Frontal cortex (tissue), 4 donors: ENCODE measurements around the gene GPD1. TPM values are rescaled to one million over a fixed set of nuclear protein-coding genes. Genes with fewer than 3 reads are reported as not detected.
A peak's percentile ranks its signal among the peaks of the same experiment; 100 is the strongest.

Experiments
- DNase-seq, 2 donors: peaks; one replicate each; pipeline ENCODE4 v3.0.0; 2012; ENCODE audit warnings: low spot score in 2 of 2
- FAIRE-seq: peaks from 2 replicates; lab custom pipeline; 2012; peaks lifted over from hg19 to GRCh38; lab: Jason Lieb, UNC
- total RNA-seq: library from RNA; depleted of rRNA; stranded (reverse); fragments of >200 nt; gene quantifications from one replicate; pipeline ENCODE4 v1.2.3, GENCODE V29; 2014
- donor health status: control.
- donor health status: control.
- donor health status: control.

GPD1 gene
- total RNA-seq, 1 donor from 2014 or later = 9.4 TPM

DNA sequence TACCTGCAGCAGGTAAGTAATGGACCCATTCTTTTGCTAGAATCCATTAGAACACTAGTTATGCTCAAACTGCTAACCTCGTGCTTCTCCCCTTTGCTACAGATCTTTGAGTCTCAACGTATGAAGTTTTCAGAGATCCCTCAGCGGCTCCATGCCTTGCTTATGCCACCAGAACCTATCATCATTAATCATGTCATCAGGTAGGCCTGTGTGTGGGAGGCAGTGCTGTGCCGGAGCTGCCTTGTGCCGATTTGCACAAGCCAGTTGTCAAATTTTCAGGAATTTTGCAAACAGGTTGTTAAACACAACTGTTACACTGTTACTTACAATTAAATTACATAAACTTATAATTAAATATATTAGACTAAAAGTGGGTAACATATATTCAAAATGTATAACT, 13.4 kb upstream of the GPD1 start:
- FAIRE-seq (no peak), DNase-seq (no peak)

DNA sequence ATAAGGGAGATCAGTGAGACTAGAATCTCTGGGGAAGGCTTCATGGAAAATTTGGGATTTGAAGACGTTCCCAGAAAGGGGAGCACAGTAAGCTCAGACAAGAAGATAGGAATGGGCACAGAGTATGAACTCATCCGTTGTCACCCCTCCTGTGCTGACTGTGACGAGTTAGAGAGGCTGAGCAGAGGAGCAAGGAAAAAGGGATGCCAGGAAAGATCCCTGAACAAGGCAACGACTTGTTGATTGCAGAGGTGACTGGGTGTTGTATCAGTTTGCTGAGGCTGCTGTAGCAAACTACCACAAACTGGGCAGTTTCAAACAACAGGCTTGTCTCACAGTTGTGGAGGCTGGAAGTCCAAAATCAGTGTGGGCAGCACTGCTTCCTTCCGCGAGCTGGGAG, 5.9 kb upstream of the GPD1 start:
- no peak for DNase-seq
- no peak for FAIRE-seq

DNA sequence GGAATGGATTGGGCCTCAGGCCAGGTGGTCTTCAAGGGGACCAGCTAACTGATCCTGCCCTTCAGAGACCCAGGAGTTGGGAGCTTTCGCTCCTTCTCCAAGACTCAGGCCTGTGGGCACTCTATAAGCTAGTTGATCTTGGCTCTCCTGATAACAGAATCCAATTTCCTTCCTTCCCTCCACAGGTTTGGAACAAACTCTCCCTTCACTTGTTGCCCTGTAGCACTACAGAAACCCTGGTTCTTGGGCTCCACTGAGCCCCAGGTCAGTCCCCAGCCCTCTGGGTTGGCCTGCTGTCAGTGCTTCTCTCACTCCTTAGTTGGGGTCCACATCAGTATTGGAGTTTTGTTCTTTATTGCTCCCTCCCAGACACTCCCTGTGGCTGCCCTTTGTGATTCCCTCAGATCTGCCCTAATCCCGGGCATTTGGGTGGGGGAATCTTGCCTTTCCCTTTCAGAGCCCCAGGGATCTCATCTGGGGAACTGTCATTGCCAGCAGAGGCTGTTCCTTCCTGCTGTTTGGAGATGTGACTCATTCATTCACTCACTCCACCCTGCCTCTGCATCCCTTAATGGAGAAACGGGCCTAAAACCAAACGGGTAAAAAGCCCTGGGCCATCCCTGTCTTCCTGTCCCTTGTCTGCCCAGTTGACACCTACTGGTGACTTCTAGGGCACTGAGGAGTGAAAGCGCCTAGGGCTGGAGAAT, 4.4 kb upstream of the GPD1 start:
- FAIRE-seq (no peak), DNase-seq (no peak)

DNA sequence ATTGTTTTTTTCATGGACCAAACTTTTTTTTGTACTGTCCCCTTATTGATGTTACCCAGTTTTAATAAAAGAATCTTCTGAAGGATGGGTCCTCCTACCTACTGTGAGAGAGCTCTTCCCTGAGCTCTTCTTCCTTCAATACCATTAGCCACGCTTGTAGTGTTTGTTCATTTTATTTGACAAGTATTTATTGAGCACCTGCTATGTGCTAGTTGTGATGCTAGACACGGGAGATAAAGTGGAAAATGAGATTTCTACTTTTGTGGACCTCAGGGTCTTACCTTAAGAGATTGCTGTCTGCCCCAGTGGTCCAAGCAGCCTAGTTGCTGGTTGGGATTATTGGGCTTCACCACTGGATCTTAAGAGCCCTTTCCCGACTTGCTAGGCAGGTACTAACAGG, 3.2 kb upstream of the GPD1 start:
- DNase-seq (no peak), FAIRE-seq (no peak)

DNA sequence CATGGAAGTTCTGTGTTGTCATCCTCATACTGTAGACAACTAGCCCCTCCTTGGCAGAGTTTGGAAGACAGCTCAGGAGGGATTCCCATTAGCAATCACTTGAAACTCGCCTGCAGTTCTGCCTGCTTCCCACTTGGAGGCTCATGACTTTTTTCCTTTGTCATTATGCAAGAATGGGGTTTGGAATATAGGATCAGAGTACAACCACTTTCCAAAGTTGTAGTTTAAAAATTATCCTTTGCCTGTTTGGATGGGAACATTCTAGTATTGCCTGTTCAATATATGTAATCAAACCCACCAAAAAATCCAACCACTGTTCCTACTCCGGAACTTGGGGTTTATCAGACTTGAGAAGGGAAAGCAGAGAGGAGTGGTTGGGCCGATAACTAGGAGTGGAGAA, 2.1 kb upstream of the GPD1 start:
- FAIRE-seq (no peak), DNase-seq (no peak)

DNA sequence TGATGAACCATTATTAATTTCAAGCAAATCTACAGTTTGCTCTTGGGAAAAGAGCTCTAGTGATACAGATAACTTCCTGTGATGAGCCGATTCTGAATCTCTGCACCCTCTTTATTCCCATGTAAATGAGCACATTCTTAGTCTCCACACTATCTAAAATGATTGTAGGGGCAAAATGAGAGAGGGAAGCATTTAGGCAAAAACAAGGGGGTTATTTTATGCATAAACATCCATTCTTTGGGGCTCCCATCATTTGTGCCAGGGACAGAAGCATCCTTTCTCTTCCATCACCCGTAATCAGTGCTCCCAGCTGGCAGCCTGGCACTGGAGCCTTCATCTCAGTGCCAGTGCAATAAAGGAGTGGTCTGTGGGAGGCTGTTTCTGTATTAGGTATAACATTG, 1.7 kb upstream of the GPD1 start:
- DNase-seq (no peak), FAIRE-seq (no peak)

DNA sequence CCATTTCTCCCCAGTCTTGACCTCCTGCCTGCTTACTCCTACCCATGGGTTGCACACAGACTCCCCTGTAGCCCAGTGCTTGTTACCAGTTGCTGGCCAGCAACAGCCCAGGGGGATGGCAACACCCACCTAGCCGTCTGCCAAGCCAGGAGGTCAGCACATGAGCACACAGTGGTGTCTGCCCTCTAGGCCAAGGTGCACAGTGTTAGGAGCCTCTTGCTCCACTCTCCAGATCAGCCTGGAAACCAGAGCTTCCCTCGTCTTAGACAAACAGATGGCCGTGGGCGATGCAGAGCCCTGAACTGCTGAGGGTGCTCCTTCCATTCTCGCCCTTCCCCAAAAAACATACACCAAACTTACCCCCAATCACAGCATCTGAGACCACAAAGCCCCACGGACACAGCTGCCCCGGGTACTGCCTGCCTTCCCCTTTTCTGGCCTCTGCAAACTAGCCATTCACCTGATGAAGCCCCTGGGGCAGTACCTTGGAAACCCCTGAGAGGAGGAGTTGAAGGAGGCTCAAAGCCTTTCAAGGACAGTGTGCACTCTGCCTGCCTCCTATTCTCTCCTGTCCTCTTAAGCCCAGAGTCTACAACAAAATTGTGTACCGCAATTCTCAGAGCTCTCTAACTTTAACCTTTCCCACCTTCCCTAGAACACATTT, 1.0 kb upstream of the GPD1 start:
- DNase-seq (no peak), FAIRE-seq (no peak)

DNA sequence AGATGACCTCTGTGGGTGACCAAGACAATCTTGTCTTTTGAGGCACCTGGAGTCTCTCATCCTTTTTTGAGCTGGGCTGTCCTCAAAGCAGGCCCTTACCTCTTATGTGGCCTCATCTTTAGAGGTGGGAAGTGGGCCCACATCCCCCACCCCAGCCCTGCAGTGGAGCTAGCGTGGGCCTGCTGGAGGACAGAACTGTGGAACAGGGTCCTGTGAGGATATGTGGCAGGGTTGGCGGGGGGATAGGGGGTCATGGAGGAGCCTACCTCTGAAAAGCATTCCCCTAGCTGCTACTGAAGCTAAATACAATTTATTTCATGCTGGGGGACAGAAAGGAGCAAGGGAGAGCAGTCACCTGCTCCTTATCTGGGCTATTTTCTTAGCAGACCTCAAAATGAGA, 457 bp upstream of the GPD1 start:
- FAIRE-seq = no peak
- DNase-seq = no peak

DNA sequence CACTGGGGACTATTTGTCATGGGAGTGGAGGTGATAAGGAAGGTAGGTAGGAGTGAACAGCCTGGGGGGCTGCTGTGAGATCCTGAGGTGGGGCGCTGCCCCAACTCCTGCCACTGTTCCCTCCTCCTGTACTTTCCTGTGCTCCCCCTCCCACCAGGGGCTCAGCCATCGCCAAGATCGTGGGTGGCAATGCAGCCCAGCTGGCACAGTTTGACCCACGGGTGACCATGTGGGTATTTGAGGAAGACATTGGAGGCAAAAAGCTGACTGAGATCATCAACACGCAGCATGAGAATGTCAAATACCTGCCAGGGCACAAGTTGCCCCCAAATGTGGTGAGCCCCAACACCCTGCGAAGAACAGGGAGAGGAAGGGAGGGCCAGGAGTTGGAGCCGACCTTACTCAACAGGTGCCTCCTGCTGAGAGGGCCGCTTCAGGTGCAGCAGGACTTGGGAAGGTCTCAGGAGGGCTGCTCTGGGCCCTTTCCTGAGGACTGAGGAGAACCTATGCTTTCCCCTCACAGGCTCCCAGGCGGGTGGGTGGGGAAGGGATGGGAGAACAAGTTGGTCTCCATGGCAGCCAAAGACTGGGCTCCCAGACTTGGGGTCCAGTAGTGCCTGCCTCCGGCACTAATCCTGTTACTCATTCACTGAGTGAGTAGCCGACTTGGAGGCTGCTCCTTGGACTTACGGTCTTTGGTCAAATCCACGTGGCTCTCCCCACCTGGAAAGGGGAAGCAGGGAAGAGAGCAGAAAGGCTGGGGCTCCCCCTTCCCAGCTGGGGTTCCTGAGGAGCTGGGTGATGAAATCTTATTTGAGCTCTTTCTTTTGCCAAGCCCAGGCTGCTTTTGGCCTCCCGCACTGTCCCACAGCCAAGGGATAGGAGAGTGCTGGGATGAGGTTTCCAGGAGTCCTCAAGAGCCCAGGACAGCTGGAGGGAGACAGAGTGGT, 884 bp downstream of the GPD1 start:
- FAIRE-seq = no peak

DNA sequence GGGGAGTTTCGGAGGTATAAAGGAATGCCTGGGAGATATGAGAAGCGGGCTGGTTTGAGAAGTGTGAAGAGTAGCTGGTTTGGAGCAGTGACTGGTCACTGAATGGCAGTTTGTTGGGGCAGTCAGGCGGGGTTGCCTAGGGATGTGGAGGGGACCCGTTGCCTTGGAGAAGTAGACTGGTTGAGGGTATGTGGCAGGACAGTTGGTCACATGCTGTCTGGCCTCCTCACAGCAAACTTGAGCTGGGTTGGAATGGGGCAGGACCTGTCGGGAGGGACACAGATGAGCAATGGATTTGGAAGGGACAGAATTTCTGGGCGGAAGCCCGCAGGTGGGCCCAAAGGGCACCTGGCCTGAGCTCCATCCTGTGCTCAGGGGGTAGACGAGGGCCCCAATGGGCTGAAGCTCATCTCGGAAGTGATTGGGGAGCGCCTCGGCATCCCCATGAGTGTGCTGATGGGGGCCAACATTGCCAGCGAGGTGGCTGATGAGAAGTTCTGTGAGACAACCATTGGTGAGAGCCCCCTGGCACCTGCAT, 2.2 kb downstream of the GPD1 start:
- FAIRE-seq = no peak
- no peak for DNase-seq

More for the DNA sequence above, 884 bp downstream of the GPD1 start:
- no peak for DNase-seq

DNA sequence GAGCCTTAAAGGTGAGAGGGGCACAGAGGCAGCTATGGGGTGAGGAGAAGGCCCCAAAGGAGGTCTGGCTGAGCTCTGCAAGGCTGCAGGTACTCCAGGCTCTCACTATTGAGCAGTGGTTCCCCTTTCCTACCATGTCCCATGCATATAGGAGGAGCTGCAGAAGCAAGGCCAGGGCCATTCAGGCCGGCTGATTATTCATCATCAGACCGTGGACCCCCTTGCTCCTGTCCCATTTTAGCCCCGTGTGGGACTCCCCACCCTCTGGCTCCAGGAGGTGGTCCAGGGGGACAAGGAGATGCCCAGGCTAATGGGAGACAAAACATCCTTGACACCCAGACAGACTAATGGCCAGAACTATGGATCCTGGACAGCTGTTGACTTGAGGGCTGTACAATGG, 3.1 kb downstream of the GPD1 start:
- FAIRE-seq = no peak
- DNase-seq = no peak

DNA sequence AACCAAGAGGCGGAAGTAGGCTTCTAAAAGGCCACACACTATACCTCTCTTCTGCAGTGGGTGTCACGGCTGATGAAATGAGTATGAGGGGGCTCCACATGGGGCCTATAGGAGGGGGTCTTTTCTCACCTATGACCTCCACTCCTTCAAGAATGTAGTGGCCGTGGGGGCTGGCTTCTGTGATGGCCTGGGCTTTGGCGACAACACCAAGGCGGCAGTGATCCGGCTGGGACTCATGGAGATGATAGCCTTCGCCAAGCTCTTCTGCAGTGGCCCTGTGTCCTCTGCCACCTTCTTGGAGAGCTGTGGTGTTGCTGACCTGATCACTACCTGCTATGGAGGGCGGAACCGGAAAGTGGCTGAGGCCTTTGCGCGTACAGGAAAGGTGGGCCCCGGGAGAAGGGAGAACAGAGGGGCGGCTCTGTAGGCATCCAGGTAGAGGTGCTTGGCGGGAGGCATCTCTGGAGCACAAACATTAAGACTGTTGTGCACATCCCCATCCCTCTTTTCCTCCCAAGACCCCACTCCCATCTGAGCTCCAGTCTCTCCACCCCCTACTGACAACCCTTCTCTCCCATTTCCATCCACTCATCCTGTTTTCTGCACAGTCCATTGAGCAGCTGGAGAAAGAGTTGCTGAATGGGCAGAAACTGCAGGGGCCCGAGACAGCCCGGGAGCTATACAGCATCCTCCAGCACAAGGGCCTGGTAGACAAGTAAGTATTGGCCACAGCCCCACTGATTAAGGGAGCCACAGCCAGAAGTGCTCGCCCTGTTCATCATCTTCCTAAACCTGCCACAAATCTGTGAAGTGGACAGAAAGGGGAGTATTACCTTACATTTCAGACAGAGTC, 3.8 kb downstream of the GPD1 start:
- no peak for FAIRE-seq
- no peak for DNase-seq

DNA sequence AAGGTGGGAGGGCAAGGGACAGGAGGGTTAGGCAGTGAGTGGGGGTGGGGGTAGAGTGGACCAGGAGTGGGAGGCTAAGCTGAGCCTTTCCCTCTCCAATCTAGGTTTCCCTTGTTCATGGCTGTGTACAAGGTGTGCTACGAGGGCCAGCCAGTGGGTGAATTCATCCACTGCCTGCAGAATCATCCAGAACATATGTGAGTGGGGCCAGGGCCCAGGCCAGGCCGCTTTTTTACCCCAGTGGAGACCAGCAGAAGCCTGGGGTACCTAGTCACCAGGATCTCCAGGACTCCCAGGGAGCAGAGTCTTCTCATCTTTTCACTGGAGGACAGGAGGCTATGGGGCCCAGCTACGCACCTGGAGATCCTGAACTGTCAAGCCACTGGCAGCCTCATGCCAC, 5.5 kb downstream of the GPD1 start:
- FAIRE-seq (no peak), DNase-seq (no peak)

DNA sequence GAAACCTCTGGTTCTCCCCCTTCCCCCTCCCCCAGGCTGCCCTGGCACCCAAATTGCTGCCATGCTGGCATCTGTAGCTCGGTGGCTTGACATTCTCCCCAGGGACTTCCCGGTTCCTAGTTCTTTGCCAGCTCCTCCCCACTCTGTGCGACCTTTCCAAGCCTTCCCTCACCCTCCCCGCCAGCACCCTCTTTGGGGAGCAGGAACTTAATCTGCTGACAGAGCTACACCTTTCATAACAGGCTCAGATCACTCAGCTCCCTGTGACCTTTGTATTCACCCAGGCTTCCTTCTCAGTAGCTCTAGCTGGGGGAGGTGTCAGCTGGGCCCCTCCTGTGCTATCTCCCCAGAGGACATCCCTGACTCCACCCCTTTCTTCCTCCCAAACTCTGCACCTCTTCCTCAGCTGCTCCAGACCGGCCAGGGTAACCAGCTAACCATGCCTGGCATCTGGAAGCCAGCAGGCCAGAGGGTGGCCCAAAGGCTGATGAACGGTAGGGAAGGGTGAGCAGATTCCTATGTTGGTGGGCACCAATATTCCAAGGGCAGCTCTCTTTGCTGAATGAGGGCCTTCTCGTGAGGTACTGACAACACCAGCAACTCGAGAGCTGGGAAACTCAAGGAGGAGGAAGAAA, 6.4 kb downstream of the GPD1 start:
- FAIRE-seq = no peak
- no peak for DNase-seq

DNA sequence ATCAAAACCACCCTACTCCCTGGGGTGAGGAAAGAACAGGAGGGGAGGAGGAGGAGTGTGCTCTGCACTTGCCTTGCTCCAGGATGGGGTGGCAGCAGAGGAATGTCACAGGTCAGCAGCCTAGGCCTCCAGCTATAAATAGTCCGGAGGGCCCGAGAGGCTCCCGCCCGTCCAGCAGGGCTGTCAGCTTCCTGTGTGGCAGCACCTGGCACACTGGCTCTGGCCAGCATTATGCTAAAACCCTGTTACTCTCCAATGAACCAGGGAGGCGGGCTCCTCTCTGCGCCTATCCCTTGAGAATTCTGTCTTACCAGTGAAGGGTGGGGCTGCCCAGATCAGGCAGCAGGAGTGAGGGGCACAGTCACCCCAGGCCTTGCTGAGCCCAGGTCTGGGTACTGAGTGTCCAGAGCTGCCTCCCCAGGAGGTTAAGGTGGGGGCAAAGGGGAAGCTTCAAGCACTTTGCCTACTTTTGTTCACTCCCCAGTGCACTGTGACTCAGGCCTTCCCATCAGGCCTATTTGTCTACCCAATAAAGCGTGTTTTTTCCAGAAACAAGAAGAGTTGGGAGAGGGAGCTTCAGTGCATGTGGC, 7.0 kb downstream of the GPD1 start:
- DNase-seq (no peak), FAIRE-seq (no peak)

DNA sequence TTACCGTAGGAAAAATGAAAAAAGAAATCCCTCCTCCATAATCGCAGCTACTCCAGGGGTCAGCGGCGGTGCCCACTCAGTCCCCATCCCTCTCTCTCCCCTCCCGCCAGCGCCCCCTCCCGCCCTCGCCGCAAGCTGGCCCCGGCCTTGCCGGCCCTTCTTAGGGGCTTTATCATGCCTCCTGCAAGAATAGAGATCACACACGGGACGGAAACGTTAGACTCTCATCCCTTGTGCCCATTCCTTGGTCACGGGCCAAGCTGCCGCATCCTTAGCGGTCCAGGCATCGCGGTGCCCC, 7.5 kb downstream of the GPD1 start:
- FAIRE-seq (no peak), DNase-seq (no peak)

DNA sequence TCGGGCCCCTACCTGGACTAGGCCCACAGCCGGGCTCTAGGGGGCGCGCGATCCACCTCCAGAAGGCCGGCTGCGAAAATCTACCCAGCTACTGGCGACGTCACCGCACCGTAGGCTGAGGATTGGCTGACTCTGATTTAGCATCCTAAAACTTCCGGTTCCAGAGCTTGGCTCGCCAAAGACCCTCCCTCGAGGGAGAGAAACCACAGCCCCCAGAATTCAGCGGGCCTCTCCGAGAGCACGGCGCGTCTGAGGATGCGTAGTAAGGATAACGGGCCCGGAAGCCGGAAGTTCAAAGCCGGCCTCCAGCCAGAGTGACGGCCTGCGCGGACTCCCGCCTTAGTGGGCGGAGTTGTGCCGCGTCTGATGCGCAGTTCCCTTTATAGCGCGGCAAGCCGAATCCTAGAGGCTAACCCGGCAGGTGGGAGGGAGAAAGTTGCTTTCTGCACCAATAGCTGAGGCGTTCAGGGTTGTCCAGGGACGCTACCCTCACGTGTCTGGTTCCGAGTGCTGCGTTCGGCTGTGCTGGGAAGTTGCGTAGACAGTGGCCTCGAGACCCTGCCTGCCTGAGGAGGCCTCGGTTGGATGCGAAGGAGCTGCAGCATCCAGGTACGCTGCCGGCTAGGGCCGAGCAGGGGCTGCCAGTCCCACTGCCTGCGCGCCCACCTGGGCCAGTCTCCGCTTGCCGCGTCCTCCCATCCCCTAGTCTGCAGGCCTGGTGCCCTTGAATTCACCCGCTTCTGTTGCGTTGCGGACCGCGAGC, 8.1 kb downstream of the GPD1 start, which contains the start of gene COX14:
TSS of gene COX14 (plus strand) at position 544 of the 763 bp plus-strand sequence. CDS start 7,808 bp downstream, outside the sequence.
- FAIRE-seq (peak; percentile 98), DNase-seq (peak; percentile 90 to 96)
